Activated T-helper 9 cell treated with anti-CD3 and anti-CD28 coated beads, Interleukin-2, amount 50 U/mL, for 16 hours (primary cell): ENCODE data around the gene COPRS.
A peak's percentile ranks its signal among the peaks of the same experiment; 100 is the strongest.

Source experiments
- DNase-seq: peaks from one replicate; pipeline ENCODE4 v3.0.0-alpha.2; 2020; ENCODE audit warnings: low read depth

COPRS gene

DNA sequence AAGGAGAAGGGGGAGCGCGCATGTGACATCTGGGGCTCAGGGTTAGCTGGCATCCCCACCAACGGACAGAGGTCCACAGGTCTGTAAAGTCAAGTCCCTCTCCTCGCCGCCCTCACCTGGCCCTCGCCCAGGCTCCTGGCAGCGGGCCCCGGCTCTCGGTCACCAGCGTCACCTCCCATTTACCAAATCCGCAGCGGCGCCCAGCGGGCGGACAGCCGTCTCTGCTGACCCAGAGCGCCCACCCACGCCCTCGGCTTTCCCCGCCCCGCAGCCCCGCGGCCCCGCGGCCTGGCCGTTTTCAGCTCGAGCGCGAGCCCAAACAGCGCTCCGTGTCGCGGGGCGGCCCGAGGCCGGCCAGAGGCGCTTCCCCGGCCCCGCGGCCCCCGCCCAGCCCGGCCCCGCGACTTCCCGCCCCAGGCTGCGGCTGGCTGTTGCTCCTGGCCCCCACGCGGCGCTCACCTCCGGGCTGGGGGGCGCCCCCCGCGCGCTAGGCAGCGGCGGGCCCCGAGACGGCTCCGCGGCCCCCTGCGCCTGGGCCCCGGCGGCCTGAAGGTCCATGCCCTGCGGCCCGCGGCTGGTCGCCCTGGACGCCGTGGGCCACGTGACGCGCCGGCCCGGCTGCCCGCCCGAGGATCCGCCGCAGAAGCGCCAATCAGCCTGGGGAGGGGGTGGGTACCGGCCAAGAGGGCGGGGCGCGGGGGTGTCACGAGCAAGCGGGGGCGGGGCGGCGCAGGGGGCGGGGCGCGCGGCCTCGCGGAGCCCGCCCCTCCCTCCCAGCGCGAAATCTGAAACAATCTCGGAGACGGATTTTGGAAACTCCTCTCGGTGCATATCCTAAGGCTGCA lies at the start of gene COPRS:
TSS of gene COPRS (minus strand) at position 603 of the 845 bp plus-strand sequence. CDS start at position 558, 45 bp downstream.
- DNase-seq: peak; percentile 77

GRCh38 chr17:31908386-31908785 lies 49.3 kb upstream of the COPRS start:
- DNase-seq: no peak

DNA sequence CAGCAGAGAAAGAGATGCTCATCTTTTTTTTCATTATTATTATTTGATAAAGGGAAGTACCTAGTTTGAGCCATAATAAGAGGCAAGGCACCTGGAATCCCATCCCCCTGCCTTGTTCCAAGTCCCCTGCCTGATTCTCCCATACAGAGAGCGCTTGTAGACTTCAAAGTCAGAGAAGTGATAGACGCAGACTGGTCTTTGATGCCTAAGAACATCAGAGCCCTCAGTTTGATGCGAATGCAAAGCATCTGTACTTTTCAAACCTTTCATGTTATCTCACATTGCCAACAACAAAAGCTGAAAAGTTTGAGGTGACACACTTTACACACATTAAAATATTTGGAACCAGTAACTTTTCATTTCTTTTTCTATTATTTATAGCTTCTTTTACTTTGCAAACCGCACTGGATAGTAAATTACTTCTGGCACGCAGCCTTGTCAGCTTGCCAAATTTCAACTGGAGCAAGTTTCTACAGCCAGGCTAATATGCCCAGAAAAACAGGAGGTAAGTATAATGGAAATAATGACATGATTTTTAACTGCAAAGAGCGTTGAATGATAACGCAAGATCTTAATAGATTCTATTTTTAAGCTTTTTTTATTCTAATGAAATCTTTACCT lies 48.4 kb upstream of the COPRS start:
- no peak for DNase-seq

- no peak for DNase-seq
Measured at GRCh38 chr17:31903401-31903800, 44.4 kb upstream of the COPRS start.

GRCh38 chr17:31902693-31903092 lies 43.6 kb upstream of the COPRS start:
- DNase-seq: no peak

GRCh38 chr17:31900877-31901276 lies 41.8 kb upstream of the COPRS start:
- DNase-seq: no peak

- no peak for DNase-seq
Measured at GRCh38 chr17:31888124-31888523, 29.1 kb upstream of the COPRS start.

- DNase-seq: no peak
Measured at GRCh38 chr17:31882571-31882970, 23.5 kb upstream of the COPRS start.

- DNase-seq: no peak
Measured at GRCh38 chr17:31880311-31880710, 21.3 kb upstream of the COPRS start.

DNA sequence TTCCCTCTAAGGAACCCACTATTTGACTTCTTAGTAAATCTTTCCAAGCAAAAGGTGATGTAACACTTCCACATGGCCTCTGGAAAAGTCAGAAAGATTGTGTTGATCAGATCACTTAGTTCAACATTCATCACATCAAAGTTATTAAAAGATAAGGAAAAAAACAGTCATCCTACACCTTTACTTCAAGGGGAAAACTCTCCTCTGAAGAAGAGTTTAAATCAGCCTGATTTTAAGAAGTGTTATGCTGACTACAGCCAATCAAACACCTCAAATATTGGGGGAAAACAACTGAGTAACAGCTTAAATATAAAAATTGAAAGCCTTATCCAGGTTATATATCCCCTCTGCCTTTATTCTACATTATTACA lies 19.6 kb upstream of the COPRS start:
- no peak for DNase-seq

DNA sequence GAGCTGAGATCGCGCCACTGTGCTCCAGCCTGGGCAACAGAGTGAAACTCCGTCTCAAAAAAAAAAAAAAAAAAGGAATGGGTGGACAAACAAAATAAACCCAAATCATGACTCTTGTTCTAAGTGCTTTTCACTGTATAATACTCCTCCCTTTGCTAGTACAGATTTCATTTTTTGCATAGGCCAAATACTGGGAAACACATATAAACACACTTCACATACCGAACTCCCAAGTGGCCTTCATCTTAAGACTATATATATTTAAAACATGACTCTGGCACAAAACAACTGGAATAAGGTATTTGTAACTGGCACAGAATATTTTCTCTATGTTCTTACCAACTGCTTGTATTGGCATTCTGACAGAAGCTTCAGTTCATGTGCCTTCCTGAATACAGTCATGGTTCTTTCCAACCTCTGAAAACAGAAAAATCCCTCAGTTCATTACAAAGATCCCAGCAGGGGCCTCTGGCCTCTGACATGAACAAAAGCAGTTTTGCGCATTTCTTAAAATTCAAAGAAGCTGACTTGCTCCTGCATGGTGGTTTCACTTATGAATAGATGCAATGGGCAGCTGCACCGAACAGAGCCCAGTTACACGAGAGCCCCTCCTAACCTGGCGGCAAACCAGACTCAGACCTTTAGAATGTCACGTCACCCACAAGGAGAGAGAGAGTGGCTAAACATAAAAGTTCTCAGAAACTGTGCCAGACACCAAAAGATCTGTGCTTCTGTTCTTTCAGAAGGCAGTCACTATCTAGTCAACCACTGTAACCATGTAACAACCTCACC lies 19.1 kb upstream of the COPRS start:
- no peak for DNase-seq

DNA sequence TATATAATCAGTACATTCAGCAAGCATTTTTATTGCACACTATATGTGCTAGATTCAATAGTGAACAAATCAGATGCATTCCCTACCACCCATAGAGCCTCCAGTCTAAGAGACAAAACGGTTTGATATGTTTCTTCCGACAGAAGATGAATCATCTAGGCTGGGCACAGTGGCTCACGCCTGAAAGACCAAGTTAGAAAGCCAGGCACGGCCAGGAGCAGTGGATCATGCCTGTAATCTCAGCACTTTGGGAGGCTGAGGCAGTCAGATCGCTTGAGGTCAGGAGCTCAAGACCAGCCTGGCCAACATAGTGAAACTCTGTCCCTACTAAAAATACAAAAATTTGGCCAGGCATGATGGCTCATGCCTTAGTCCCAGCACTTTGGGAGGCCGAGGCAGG lies 18.3 kb upstream of the COPRS start:
- no peak for DNase-seq

DNA sequence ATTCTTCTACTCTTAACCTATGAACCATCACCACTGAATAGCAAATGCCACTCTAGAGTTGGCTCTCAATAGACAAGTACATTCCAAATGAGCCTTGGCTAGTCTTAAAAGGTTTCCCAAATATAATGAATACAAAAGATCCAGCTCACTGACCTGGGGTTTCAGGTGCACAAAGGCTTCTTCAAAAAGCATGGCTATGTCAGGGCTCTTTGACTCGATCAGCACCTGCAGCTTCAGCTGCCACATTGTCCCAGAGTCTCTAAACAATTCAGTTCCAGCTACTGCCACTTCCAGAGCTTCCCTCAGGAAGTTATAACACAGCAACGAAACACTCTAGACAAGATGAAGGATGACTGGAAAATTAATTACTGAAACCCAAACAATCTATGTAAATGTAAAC lies 16.0 kb upstream of the COPRS start:
- no peak for DNase-seq

- DNase-seq: no peak
Measured at GRCh38 chr17:31869797-31870568, 10.9 kb upstream of the COPRS start.

DNA sequence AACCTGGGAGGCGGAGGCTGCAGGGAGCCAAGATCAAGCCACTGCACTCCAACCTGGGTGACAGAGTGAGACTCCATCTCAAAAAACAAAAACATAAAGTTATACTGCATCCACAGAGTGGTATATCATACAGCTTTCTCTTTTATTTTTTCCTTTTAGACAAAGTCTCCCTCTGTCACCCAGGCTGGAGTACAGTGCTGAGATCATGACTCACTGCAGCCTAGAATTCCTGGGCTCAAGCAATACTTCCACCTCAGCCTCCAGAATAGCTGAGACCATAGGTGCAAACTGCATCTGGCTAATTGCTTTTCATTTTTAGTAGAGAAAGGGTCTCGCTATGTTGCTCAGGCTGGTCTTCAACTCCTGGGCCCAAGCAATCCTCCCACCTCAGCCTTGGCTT lies 10.0 kb upstream of the COPRS start:
- no peak for DNase-seq

GRCh38 chr17:31859487-31860008 lies 504 bp upstream of the COPRS start:
- no peak for DNase-seq

- no peak for DNase-seq
Measured at GRCh38 chr17:31857920-31858641, 963 bp downstream of the COPRS start.

DNA sequence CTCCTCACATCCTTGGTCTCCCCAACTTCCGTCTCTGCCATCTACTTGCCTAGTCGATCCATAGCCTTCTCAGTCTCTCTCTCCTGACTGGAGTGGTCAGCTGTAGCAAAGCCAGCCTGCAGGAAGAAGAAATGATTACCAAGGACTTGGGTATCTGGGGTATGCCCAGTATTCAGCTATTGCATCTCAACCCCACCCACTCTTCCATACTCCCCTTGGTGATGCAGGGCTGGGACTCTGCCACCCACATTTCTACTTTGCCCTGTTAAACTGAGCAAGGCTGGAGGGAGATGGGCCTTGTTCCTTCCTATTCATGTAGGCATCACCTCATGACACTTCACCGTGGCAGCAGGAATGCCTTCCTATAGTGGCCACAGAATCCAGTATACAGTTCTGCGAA lies 2.3 kb downstream of the COPRS start:
- no peak for DNase-seq

GRCh38 chr17:31854672-31855071 lies 4.4 kb downstream of the COPRS start:
- no peak for DNase-seq

DNA sequence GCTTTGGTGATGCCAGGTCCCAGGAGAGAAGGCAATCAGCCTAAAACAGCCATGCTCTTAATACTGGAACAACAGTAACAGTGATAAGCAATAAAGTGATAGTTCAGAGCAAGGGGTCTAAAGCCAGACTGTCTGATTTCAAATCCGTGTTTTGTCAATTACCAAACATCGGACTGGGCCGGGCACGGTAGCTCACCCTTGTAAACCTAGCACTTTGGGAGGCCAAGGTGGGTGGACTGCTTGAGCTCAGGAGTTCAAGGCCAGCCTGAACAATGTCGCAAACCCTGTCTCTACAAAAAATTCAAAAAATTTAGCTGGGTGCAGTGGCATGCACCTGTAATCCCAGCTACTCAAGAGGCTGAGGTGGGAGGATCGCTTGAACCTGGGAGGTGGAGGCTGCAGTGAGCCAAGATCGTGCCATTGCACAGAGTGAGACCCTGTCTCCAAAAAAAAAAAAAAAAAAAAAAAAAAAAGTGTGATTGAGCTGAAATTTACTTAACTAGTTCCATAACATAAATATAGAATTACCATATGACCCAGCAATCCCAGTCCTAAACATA lies 5.1 kb downstream of the COPRS start:
- no peak for DNase-seq

GRCh38 chr17:31845291-31845690 lies 13.8 kb downstream of the COPRS start:
- DNase-seq: no peak
